Ovary (tissue), 9 donors: ENCODE measurements around the gene ZNF579. TPM values are rescaled to one million over a fixed set of nuclear protein-coding genes. Genes with fewer than 3 reads are reported as not detected.

Experiments
- DNase-seq, 5 donors: peaks; one replicate each; pipeline ENCODE4 v3.0.0-alpha.2; 2019 to 2020
- H3K27ac ChIP-seq, 2 donors: fragments of 200-600 bp; one replicate each; pipeline versions ENCODE4 v1.5.1 to v1.8.0; 2019 to 2022
- H3K27me3 ChIP-seq: fragments of 200-600 bp; one replicate; pipeline ENCODE4 v1.8.0; 2022
- H3K36me3 ChIP-seq: fragments of 200-600 bp; sonication (generic); one replicate; pipeline ENCODE4 v1.5.1; 2019
- H3K4me1 ChIP-seq: one replicate; pipeline ENCODE4 v1.8.1; 2013; ENCODE audit warnings: mild to moderate bottlenecking, moderate library complexity; ENCODE audit not compliant: insufficient read depth
- H3K4me3 ChIP-seq: fragments of 200-600 bp; sonication (generic); one replicate; pipeline ENCODE4 v1.5.1; 2017
- H3K9me3 ChIP-seq, 2 donors: fragments of 200-600 bp in 1 of 2; sonication (generic) in 1 of 2; one replicate each; pipeline versions ENCODE4 v1.5.1 to v1.8.1; 2013 to 2019; ENCODE audit warnings: mild to moderate bottlenecking in 1 of 2, moderate library complexity in 1 of 2
- CTCF ChIP-seq, 3 donors: fragments of 450-650 bp in 2 of 3; fragments of 200-600 bp in 1 of 3; IDR thresholded peaks; one replicate each; pipeline versions ENCODE4 v1.5.1 to v1.8.0; 2016 to 2022; ENCODE audit warnings: antibody characterized with exemption in 3 of 3, mild to moderate bottlenecking in 1 of 3
- EP300 ChIP-seq: sonication (generic); formaldehyde crosslinking; IDR thresholded peaks from one replicate; pipeline ENCODE4 v1.6.1; 2017; ENCODE audit warnings: antibody characterized with exemption
- POLR2A ChIP-seq: fragments of 450-650 bp; IDR thresholded peaks from one replicate; pipeline ENCODE4 v1.6.1; 2017; ENCODE audit warnings: antibody characterized with exemption, mild to moderate bottlenecking, moderate library complexity
- WGBS, 3 donors: extraction: QIAGEN DNeasy Blood & Tissue Kit in 1 of 3; methylation state at CpG; one replicate each; pipeline versions ENCODE4 v1.1.5 to v1.1.7; 2013 to 2017; 5-methylcytosine and 5-hydroxymethylcytosine counted together
- intact Hi-C, 4 donors: fragments of 100-400 bp; cut with DNase I; formaldehyde crosslinking; loops; one replicate each; pipeline versions ENCODE4 v1.11.0 to v1.15.1; 2022 to 2023
- polyA plus RNA-seq, 2 donors: library from polyadenylated mRNA; stranded (reverse); fragments of 200-250 nt in 1 of 2; fragments of 350-450 nt in 1 of 2; fragmentation: Illumina TruSeq in 1 of 2; extraction: RNeasy Lipid Tissue Mini Kit (QIAGEN cat#74804) in 1 of 2; gene quantifications; one replicate each; pipeline ENCODE4 v1.2.3, GENCODE V29; 2013 to 2014
- total RNA-seq, 7 donors: library from RNA; depleted of rRNA in 2 of 7; stranded (reverse); fragments of >200 nt in 2 of 7; fragmentation: NEBNext Ultra II Directional in 3 of 7; extraction: Animal tissue kit (Norgen Biotek cat#: 25700) in 3 of 7; gene quantifications; one replicate each; pipeline versions ENCODE4 v1.1.0 to v1.2.4, GENCODE V29; 2016 to 2023
- donor health status: DM: no; HTN: no; CAD: no; lungs with moderate emphysema.
- donor health status: DM: no; HTN: no; CAD: no.
- donor health status: Bipolar disorder and iron deficiency.
- donor health status: DM: yes; HTN: yes; CAD: no.
- donor health status: DM: no; HTN: no; CAD: no.
- donor health status: DM: yes; HTN: yes; CAD: no.

The ZNF579 gene
- total and polyA plus RNA-seq, 9 donors: 2.7 to 24.4 (median 15.6) TPM

- Histone ChIP-seq H3K4me1 (no peaks in the 10 kb centered on the region), H3K4me3 (no peak overlapping the region), H3K27ac (no peak overlapping the region), H3K9me3 (no peaks in the 10 kb centered on the region), H3K27me3 (no peaks in the 10 kb centered on the region), H3K36me3 (no peaks in the 10 kb centered on the region)
- 29 to 36% (median 36%) methylated on average over 12 of the region's 12 CpGs for WGBS, 3 donors
- no peak for TF ChIP-seq CTCF (IDR thresholded peaks at IDR 0.05)
- TF ChIP-seq POLR2A: no peak
- no peak for TF ChIP-seq EP300
- no peak for DNase-seq
- intact Hi-C loops: loop anchor here in 1 of 4 donors (5.0 kb wide), 1 partner anchor 1491 kb away; no protein-coding TSS in a partner anchor
Measured at GRCh38 chr19:55563261-55563690, 17.4 kb downstream of the ZNF579 start.

- no peaks in the 10 kb centered on the region for H3K27me3 ChIP-seq
- no peak for DNase-seq
- H3K9me3 ChIP-seq: no peaks in the 10 kb centered on the region
- no peaks in the 10 kb centered on the region for H3K36me3 ChIP-seq
- H3K4me1 ChIP-seq: no peaks in the 10 kb centered on the region
- intact Hi-C loops: loop anchor here in 1 of 4 donors (5.0 kb wide), 1 partner anchor 1487 kb away; no protein-coding TSS in a partner anchor
- no peak overlapping the region for H3K27ac ChIP-seq
- WGBS, 3 donors: 76 to 81% (median 77%) methylated on average over 9 of the region's 9 CpGs
- TF ChIP-seq EP300: no peak
- TF ChIP-seq CTCF (IDR thresholded peaks at IDR 0.05): no peak
- no peak for TF ChIP-seq POLR2A
- H3K4me3 ChIP-seq: no peak overlapping the region
Measured at GRCh38 chr19:55559684-55560083, 21.0 kb downstream of the ZNF579 start.

- H3K27me3 ChIP-seq: no peaks in the 10 kb centered on the region
- H3K9me3 ChIP-seq: no peaks in the 10 kb centered on the region
- TF ChIP-seq CTCF (IDR thresholded peaks at IDR 0.05): no peak
- TF ChIP-seq POLR2A: no peak
- no peak for TF ChIP-seq EP300
- DNase-seq: no peak
- WGBS, 3 donors: 75 to 81% (median 76%) methylated on average over 8 of the region's 8 CpGs
- H3K4me3 ChIP-seq: no peak overlapping the region
- no peaks in the 10 kb centered on the region for H3K4me1 ChIP-seq
- no peaks in the 10 kb centered on the region for H3K36me3 ChIP-seq
- no peak overlapping the region for H3K27ac ChIP-seq
- intact Hi-C loops: no loop called here
Measured at GRCh38 chr19:55554741-55555152, 25.9 kb downstream of the ZNF579 start.

GRCh38 chr19:55554302-55554701, 26.3 kb downstream of the ZNF579 start:
- no peak for TF ChIP-seq CTCF (IDR thresholded peaks at IDR 0.05)
- no peak for TF ChIP-seq EP300
- TF ChIP-seq POLR2A: no peak
- no peak for DNase-seq
- Histone ChIP-seq H3K27me3 (no peaks in the 10 kb centered on the region), H3K9me3 (no peaks in the 10 kb centered on the region), H3K4me3 (no peak overlapping the region), H3K27ac (no peak overlapping the region), H3K36me3 (no peaks in the 10 kb centered on the region), H3K4me1 (no peaks in the 10 kb centered on the region)
- 88 to 93% (median 90%) methylated on average over 9 of the region's 9 CpGs for WGBS, 3 donors
- intact Hi-C loops: no loop called here
